Endothelial cell of umbilical vein (primary cell): ENCODE results near the gene SPTLC2. TPM values are rescaled to one million over a fixed set of nuclear protein-coding genes. Genes with fewer than 3 reads are reported as not detected.

Experiments
- BruUV-seq: library from RNA; stranded (reverse); fragments of 400-500 nt; replicated peaks from 2 replicates; lab custom pipeline; 2021; lab: Mats Ljungman, UMichigan
- CTCF ChIA-PET: fragments of 300-600, 350-600 bp; sonication (Branson Sonifier 250); formaldehyde crosslinking; loops from one replicate; lab custom pipeline; 2021; ENCODE audit warnings: antibody characterized with exemption, inconsistent platforms; lab: Charles Lee
- POLR2A ChIA-PET: fragments of 300-600, 350-600 bp; sonication (Branson Sonifier 250); formaldehyde crosslinking; loops from one replicate; lab custom pipeline; 2021; ENCODE audit warnings: antibody characterized with exemption, inconsistent platforms; lab: Charles Lee
- DNase-seq: peaks from one replicate; pipeline ENCODE4 v3.0.0-alpha.2; 2011; ENCODE audit warnings: low read depth, low spot score
- FAIRE-seq: peaks from 2 replicates; lab custom pipeline; 2011; peaks lifted over from hg19 to GRCh38; lab: Jason Lieb, UNC
- H2AFZ ChIP-seq: 2 replicates; pipeline ENCODE4 v1.6.0; 2012; ENCODE audit warnings: low read depth, low read length, control low read depth, inconsistent platforms
- H3K27ac ChIP-seq: 2 replicates; pipeline ENCODE4 v1.5.1; 2011; ENCODE audit warnings: low read depth, mild to moderate bottlenecking, control low read depth, low read length, moderate library complexity; ENCODE audit not compliant: insufficient read depth
- H3K27me3 ChIP-seq, 2 experiments: 2 replicates each; pipeline versions ENCODE4 v1.6.0 to v1.6.1; 2011; ENCODE audit warnings: low read length in 2 of 2, mixed read lengths in 1 of 2; ENCODE audit not compliant: control insufficient read depth in 2 of 2, insufficient read depth in 2 of 2
- H3K36me3 ChIP-seq, 2 experiments: 2 replicates in 1 of 2; 3 replicates in 1 of 2; pipeline ENCODE4 v1.5.1; 2011; ENCODE audit warnings: low read length in 2 of 2, mild to moderate bottlenecking in 1 of 2, moderate library complexity in 1 of 2; ENCODE audit not compliant: control insufficient read depth in 2 of 2, insufficient read depth in 2 of 2; ENCODE audit errors: extremely low read depth in 1 of 2
- H3K4me1 ChIP-seq: 3 replicates; pipeline ENCODE4 v1.5.1; 2011; ENCODE audit warnings: mild to moderate bottlenecking, low read length; ENCODE audit not compliant: control insufficient read depth, insufficient read depth; ENCODE audit errors: extremely low read depth
- H3K4me2 ChIP-seq: 2 replicates; pipeline ENCODE4 v1.6.1; 2011; ENCODE audit warnings: low read length, control low read depth, mixed read lengths; ENCODE audit not compliant: insufficient read depth
- H3K4me3 ChIP-seq, 3 experiments: fragments of 200-600 bp in 1 of 3; sonication (generic), shearing (Covaris generic) in 1 of 3; replicated peaks in 1 of 3; 2 replicates each; pipeline ENCODE4 v1.5.1; 2011 to 2016; ENCODE audit warnings: control low read depth in 3 of 3, low read length in 3 of 3, mild to moderate bottlenecking in 2 of 3, inconsistent platforms in 1 of 3, low read depth in 1 of 3, moderate library complexity in 1 of 3; ENCODE audit not compliant: insufficient read depth in 1 of 3
- H3K79me2 ChIP-seq: 2 replicates; pipeline ENCODE4 v1.6.0; 2012; ENCODE audit warnings: low read length, inconsistent platforms; ENCODE audit not compliant: control insufficient read depth, insufficient read depth
- H3K9ac ChIP-seq: replicated peaks from 2 replicates; pipeline ENCODE3; 2011; ENCODE audit warnings: low read length, control low read depth; ENCODE audit not compliant: insufficient read depth; ENCODE audit errors: extremely low read depth
- H3K9me1 ChIP-seq: replicated peaks from 3 replicates; pipeline ENCODE4 v1.6.0; 2011; ENCODE audit warnings: mild to moderate bottlenecking, low read length; ENCODE audit not compliant: control insufficient read depth, insufficient read depth; ENCODE audit errors: extremely low read depth
- H3K9me3 ChIP-seq: replicated peaks from 2 replicates; pipeline ENCODE4 v1.5.1; 2012; ENCODE audit warnings: low read length, inconsistent platforms; ENCODE audit not compliant: control insufficient read depth, insufficient read depth
- H4K20me1 ChIP-seq: replicated peaks from 2 replicates; pipeline ENCODE3; 2011; ENCODE audit warnings: mild to moderate bottlenecking, low read length; ENCODE audit not compliant: control insufficient read depth, insufficient read depth; ENCODE audit errors: extremely low read depth
- EZH2 ChIP-seq: IDR thresholded peaks from 2 replicates; pipeline ENCODE4 v1.6.1; 2012; ENCODE audit warnings: borderline replicate concordance, low read depth, mild to moderate bottlenecking, moderate library complexity, low read length, inconsistent platforms; ENCODE audit not compliant: severe bottlenecking
- FOS ChIP-seq: IDR thresholded peaks from 2 replicates; pipeline ENCODE4 v1.6.1; 2011; ENCODE audit warnings: mild to moderate bottlenecking, low read length, moderate library complexity, borderline replicate concordance; ENCODE audit not compliant: insufficient read depth
- GATA2 ChIP-seq: IDR thresholded peaks from 2 replicates; pipeline ENCODE4 v1.7.0; 2011; ENCODE audit warnings: low read depth, mild to moderate bottlenecking, moderate library complexity, mixed read lengths, low read length; ENCODE audit not compliant: insufficient read length, insufficient read depth
- JUN ChIP-seq: IDR thresholded peaks from 2 replicates; pipeline ENCODE4 v1.6.1; 2011; ENCODE audit warnings: borderline replicate concordance, low read depth; ENCODE audit not compliant: insufficient read length, insufficient read depth
- MYC ChIP-seq: IDR thresholded peaks from one replicate; pipeline ENCODE4 v1.6.1; 2011; ENCODE audit warnings: mild to moderate bottlenecking, low read depth, low read length
- POLR2A ChIP-seq: IDR thresholded peaks from 2 replicates; pipeline ENCODE4 v1.6.1; 2012; ENCODE audit warnings: low read depth, mild to moderate bottlenecking, control low read depth, low read length
- POLR2AphosphoS5 ChIP-seq: IDR thresholded peaks from 2 replicates; pipeline ENCODE4 v1.6.1; 2012; ENCODE audit warnings: low read depth, mild to moderate bottlenecking, control low read depth, low read length, moderate library complexity; ENCODE audit not compliant: insufficient read depth
- dilution Hi-C: fragments of 300-500 bp; cut with MboI; formaldehyde crosslinking; loops from one replicate; pipeline ENCODE4 v1.15.0; 2019; ENCODE audit warnings: low sequenced_read_pairs; ENCODE audit not compliant: extremely low pct_ligation_motif_present
- intact Hi-C: fragments of 100-400 bp; cut with micrococcal nuclease; formaldehyde crosslinking; loops from one replicate; pipeline ENCODE4 v1.10.0; 2022
- polyA plus RNA-seq, 4 experiments: library from polyadenylated mRNA; depleted of rRNA in 3 of 4; stranded (reverse) in 3 of 4; unstranded in 1 of 4; fragments of >200 nt; gene quantifications; 2 replicates each; pipeline versions ENCODE4 v1.2.1 to v1.2.3, GENCODE V29; 2011 to 2012; ENCODE audit warnings: missing spikeins in 1 of 4
- total RNA-seq: library from RNA; stranded (reverse); gene quantifications from 2 replicates; pipeline ENCODE4 v1.2.3, GENCODE V29; 2021
- TF ChIP-seq, protein P1 (sequence below), 2 donors: IDR thresholded peaks; 1 replicate in 1 of 2; 2 replicates in 1 of 2; pipeline ENCODE4 v1.5.1; 2011; ENCODE audit warnings: low read length in 2 of 2, mild to moderate bottlenecking in 2 of 2, moderate library complexity in 2 of 2, control low read depth in 1 of 2, inconsistent platforms in 1 of 2, low read depth in 1 of 2; ENCODE audit not compliant: insufficient read depth in 1 of 2; ENCODE audit errors: extremely low read depth in 1 of 2
- TF ChIP-seq, protein P2 (sequence below): IDR thresholded peaks from 2 replicates; pipeline ENCODE4 v1.6.1; 2011; ENCODE audit not compliant: insufficient read depth, insufficient read length

SPTLC2 gene
- total and polyA plus RNA-seq, 2 donors (not counting 3 experiments of a cell fraction or from before 2014, with no cell fraction given): 19.1 to 71.3 TPM

DNA sequence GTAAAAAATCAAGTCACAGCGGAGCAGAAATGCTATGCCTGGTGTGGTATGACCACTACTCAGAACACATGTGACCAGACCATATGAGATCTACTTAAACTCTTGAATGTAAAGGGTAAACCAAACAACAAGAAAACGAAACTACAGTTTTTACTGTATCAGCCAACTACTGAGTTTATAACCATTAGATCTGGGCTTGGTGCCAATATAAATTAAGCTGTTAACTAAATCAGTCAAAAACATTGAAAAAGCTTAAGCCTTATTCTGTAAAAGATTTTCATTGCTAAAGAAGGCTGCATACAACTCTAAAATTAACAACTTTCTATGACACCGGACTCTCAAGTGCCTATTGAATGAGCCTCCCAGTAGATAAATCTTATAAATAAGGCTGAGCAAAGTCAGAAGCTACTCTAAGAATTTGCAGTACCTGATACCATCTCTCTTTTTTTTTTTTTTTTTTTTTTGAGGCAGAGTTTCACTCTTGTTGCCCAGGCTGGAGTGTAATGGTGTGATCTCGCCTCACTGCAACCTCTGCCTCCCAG is 35.4 kb downstream of the SPTLC2 start:
- dilution Hi-C loops (no loop called here), intact Hi-C loops (no loop called here)
- FAIRE-seq (peak; percentile 43), DNase-seq (peak; percentile 89)
- ChIA-PET CTCF (interaction anchor here (0.8 to 1.6 kb wide), 6 partner anchors 9 to 61 kb away, joined by 3 to 10 read pairs (median 5); no protein-coding TSS in a partner anchor), POLR2A (interaction anchor here (0.6 to 1.1 kb wide), 4 partner anchors 12 to 82 kb away, joined by 3 to 7 read pairs (median 4); partner anchors contain the start of gene ISM2)
- H3K36me3 ChIP-seq: no peaks in the 10 kb centered on the region
- no peaks in the 10 kb centered on the region for H3K9me3 ChIP-seq
- peak overlapping the region; percentile 73 for H3K4me2 ChIP-seq
- TF ChIP-seq GATA2 (peak; percentile 31), POLR2A (no peak), MYC (no peak)
- TF ChIP-seq, protein P1, sequence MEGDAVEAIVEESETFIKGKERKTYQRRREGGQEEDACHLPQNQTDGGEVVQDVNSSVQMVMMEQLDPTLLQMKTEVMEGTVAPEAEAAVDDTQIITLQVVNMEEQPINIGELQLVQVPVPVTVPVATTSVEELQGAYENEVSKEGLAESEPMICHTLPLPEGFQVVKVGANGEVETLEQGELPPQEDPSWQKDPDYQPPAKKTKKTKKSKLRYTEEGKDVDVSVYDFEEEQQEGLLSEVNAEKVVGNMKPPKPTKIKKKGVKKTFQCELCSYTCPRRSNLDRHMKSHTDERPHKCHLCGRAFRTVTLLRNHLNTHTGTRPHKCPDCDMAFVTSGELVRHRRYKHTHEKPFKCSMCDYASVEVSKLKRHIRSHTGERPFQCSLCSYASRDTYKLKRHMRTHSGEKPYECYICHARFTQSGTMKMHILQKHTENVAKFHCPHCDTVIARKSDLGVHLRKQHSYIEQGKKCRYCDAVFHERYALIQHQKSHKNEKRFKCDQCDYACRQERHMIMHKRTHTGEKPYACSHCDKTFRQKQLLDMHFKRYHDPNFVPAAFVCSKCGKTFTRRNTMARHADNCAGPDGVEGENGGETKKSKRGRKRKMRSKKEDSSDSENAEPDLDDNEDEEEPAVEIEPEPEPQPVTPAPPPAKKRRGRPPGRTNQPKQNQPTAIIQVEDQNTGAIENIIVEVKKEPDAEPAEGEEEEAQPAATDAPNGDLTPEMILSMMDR (IDR thresholded peaks at IDR 0.05; ENCODE audit: extremely low read depth in 1 of 2, insufficient read depth in 1 of 2, low read depth in 1 of 2, low read length in 2 of 2): no peak
- H4K20me1 ChIP-seq: no peaks in the 10 kb centered on the region
- peak overlapping the region; percentile 45 for H3K9ac ChIP-seq
- BruUV-seq: no TSS peak
- peak overlapping the region; percentile 42 for H3K27ac ChIP-seq
- peaks cover 37% of the 10 kb centered on the region for H3K4me1 ChIP-seq
- H3K4me3 ChIP-seq: peak overlapping the region in 1 of 3 experiments; percentile 53
- H3K9me1 ChIP-seq: no peaks in the 10 kb centered on the region
- H3K79me2 ChIP-seq: peaks cover 70% of the 10 kb centered on the region
- no peak overlapping the region for H2AFZ ChIP-seq
- no peaks in the 10 kb centered on the region for H3K27me3 ChIP-seq

DNA sequence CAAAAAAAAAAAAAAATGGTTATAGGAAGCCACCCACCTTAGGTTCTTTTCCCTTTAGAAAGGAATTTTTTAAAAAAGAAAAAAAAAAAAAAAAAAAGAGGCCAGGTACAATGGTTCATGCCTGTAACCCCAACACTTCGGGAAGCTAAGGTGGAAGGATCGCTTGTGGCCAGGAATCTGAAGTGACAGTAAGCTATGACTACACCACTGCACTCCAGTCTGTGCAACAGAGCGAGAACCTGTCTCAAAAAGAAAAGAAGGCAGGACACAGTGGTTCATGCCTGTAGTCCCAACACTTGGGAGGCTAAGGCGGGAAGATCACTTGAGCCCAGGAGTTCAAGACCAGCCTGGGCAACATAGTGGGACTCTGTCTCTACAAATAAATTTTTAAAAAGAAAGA is 36.0 kb downstream of the SPTLC2 start:
- intact Hi-C loops: no loop called here
- BruUV-seq: no TSS peak
- POLR2A ChIA-PET: interaction anchor here (0.6 to 1.1 kb wide), 3 partner anchors 13 to 82 kb away, joined by 4 to 7 read pairs (median 5); partner anchors contain the start of gene ISM2

More for the DNA sequence above, 36.0 kb downstream of the SPTLC2 start:
- FAIRE-seq: no peak
- Histone ChIP-seq H3K36me3 (peaks cover 0 to 2% of the 10 kb centered on the region in 2 experiments), H3K27ac (peak overlapping the region; percentile 42), H3K9me3 (no peaks in the 10 kb centered on the region), H3K27me3 (no peaks in the 10 kb centered on the region), H3K9ac (peak overlapping the region; percentile 45), H3K9me1 (no peaks in the 10 kb centered on the region), H3K79me2 (peaks cover 69% of the 10 kb centered on the region), H3K4me3 (peak overlapping the region in 1 of 3 experiments; percentile 53), H3K4me1 (peaks cover 35% of the 10 kb centered on the region), H2AFZ (no peak overlapping the region), H4K20me1 (no peaks in the 10 kb centered on the region), H3K4me2 (peak overlapping the region; percentile 73)
- no peak for TF ChIP-seq MYC
- TF ChIP-seq POLR2AphosphoS5: no peak
- no peak for TF ChIP-seq POLR2A
- TF ChIP-seq FOS: no peak
- no peak for TF ChIP-seq EZH2
- TF ChIP-seq, protein P2, sequence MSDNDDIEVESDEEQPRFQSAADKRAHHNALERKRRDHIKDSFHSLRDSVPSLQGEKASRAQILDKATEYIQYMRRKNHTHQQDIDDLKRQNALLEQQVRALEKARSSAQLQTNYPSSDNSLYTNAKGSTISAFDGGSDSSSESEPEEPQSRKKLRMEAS: no peak
- no peak for TF ChIP-seq GATA2
- TF ChIP-seq, protein P1 (IDR thresholded peaks at IDR 0.05; ENCODE audit: extremely low read depth in 1 of 2, insufficient read depth in 1 of 2, low read depth in 1 of 2, low read length in 2 of 2): no peak
- TF ChIP-seq JUN: no peak
- DNase-seq: no peak
- CTCF ChIA-PET: interaction anchor here (0.8 to 1.6 kb wide), 5 partner anchors 10 to 62 kb away, joined by 3 to 10 read pairs (median 5); no protein-coding TSS in a partner anchor
- dilution Hi-C loops: no loop called here
